ENCODE results near the gene ROBO1. TPM values are rescaled to one million over a fixed set of nuclear protein-coding genes. Genes with fewer than 3 reads are reported as not detected.

ROBO1 gene
- total RNA-seq, 1 donor from 2014 or later, result 73.8 TPM

DNA sequence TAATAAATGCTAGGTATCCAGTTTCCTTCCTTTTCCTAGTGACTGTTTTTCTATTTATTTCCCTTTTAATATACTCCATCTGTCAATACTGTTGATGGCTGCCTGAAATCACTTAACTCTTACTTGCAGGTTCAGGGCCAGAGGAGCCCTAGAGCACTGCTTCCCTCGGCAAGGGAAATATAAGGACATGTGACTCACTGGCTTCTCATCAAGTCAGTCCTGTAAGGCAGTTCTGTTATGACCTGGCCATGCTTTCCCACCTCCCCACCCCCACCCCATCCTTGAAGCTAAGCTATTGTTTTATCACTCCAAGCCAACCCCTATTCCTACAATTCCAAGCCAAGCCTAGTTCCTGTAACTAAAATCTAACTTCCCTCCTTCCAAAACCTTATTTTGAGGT lies 800.7 kb downstream of the ROBO1 start:
- H3K27ac Mint-ChIP-seq (ENCODE audit: unreplicated experiment), result no peak overlapping the region

DNA sequence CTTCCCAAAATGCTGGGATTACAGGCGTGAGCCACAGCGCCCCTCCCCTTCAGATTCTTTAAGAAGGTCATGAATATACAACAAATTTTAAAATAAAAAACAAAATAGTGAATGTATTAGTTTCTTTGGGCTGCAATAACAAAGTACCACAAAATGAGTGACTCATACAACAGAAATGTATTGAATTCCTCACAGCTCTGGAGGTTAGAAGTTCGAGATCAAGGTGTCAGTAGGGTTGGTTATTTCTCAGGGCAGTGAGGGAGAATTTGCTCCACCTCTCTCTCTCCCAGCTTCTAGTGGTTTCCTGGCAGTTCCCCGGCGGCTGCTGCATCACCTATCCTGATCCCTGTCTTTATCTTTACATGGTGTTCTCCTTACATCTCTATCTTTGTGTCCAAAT lies 804.0 kb downstream of the ROBO1 start:
- Mint-ChIP-seq H3K36me3 (ENCODE audit: unreplicated experiment) (peaks cover 4% of the 10 kb centered on the region), H3K4me3 (ENCODE audit: unreplicated experiment) (no peak overlapping the region), H3K27ac (ENCODE audit: unreplicated experiment) (no peak overlapping the region), H3K4me1 (ENCODE audit: unreplicated experiment) (peaks cover 8% of the 10 kb centered on the region), H3K27me3 (ENCODE audit: unreplicated experiment) (no peaks in the 10 kb centered on the region), H3K9me3 (ENCODE audit: unreplicated experiment) (peaks cover 3% of the 10 kb centered on the region)
- TF ChIP-seq, protein P1, sequence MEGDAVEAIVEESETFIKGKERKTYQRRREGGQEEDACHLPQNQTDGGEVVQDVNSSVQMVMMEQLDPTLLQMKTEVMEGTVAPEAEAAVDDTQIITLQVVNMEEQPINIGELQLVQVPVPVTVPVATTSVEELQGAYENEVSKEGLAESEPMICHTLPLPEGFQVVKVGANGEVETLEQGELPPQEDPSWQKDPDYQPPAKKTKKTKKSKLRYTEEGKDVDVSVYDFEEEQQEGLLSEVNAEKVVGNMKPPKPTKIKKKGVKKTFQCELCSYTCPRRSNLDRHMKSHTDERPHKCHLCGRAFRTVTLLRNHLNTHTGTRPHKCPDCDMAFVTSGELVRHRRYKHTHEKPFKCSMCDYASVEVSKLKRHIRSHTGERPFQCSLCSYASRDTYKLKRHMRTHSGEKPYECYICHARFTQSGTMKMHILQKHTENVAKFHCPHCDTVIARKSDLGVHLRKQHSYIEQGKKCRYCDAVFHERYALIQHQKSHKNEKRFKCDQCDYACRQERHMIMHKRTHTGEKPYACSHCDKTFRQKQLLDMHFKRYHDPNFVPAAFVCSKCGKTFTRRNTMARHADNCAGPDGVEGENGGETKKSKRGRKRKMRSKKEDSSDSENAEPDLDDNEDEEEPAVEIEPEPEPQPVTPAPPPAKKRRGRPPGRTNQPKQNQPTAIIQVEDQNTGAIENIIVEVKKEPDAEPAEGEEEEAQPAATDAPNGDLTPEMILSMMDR (IDR thresholded peaks at IDR 0.05), result no peak
- DNase-seq (ENCODE audit: extremely low spot score, unreplicated experiment), result no peak

More for the DNA sequence above, 800.7 kb downstream of the ROBO1 start:
- TF ChIP-seq, protein P1 (IDR thresholded peaks at IDR 0.05), result no peak
- Mint-ChIP-seq H3K36me3 (ENCODE audit: unreplicated experiment) (peaks cover 3% of the 10 kb centered on the region), H3K9me3 (ENCODE audit: unreplicated experiment) (peaks cover 3% of the 10 kb centered on the region), H3K27me3 (ENCODE audit: unreplicated experiment) (no peaks in the 10 kb centered on the region), H3K4me3 (ENCODE audit: unreplicated experiment) (no peak overlapping the region), H3K4me1 (ENCODE audit: unreplicated experiment) (peaks cover 10% of the 10 kb centered on the region)
- DNase-seq (ENCODE audit: extremely low spot score, unreplicated experiment), result no peak

DNA sequence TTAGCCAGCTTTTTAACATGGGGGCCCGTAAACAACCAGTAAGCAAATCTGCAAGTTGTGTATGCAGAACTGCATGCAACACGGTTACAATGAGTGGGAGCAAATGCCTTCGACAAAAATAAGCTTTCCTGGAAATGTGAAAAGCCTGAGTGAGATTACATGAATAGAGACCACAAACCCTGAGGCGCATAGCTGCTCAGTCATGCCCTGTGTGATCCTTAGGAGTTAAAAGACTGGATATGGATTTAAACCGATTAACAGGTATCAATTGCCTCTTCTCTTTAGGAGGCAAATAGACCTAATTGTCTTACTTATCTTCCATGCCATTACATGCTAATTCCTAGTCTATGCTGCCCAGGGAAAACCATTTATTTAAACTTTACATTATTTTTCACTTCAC lies 810.3 kb downstream of the ROBO1 start:
- no peak for DNase-seq (ENCODE audit: extremely low spot score, unreplicated experiment)
- peaks cover 16% of the 10 kb centered on the region for H3K4me1 Mint-ChIP-seq (ENCODE audit: unreplicated experiment)
- H3K27ac Mint-ChIP-seq (ENCODE audit: unreplicated experiment), result no peak overlapping the region
- H3K4me3 Mint-ChIP-seq (ENCODE audit: unreplicated experiment), result no peak overlapping the region
- H3K9me3 Mint-ChIP-seq (ENCODE audit: unreplicated experiment), result no peaks in the 10 kb centered on the region
- TF ChIP-seq, protein P1 (IDR thresholded peaks at IDR 0.05), result no peak
- H3K27me3 Mint-ChIP-seq (ENCODE audit: unreplicated experiment), result no peaks in the 10 kb centered on the region
- peaks cover 1% of the 10 kb centered on the region for H3K36me3 Mint-ChIP-seq (ENCODE audit: unreplicated experiment)

DNA sequence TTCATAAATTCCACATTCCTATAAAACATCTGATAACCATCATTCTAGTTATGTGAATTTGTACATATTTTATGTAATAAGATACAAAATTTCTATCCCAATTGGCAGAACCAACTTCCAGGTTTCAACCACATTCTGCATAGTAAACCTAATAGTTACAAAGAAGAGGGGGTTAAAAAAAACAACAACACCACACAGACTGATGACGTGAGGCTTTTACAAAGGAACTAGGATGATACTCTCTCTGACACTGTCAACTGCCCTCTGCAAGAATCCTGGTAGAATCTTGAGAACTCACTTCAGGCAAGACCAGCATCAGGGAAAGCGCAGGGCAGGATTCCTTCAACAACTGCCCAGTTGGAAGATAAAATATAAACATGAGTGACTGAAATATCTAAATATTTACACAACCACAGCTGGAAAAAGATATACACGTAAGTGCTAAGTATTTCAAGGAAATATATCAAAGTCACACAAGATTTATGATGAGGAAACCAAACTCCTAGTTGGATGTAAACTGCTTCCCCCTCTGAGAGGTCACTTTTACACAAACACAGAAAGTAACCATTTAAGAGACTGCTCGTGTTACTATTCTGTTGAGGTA lies 816.4 kb downstream of the ROBO1 start:
- no peak for DNase-seq (ENCODE audit: extremely low spot score, unreplicated experiment)
- Mint-ChIP-seq H3K27me3 (ENCODE audit: unreplicated experiment) (no peaks in the 10 kb centered on the region), H3K36me3 (ENCODE audit: unreplicated experiment) (peaks cover 8% of the 10 kb centered on the region), H3K4me3 (ENCODE audit: unreplicated experiment) (no peak overlapping the region), H3K27ac (ENCODE audit: unreplicated experiment) (peak overlapping the region; percentile 81), H3K9me3 (ENCODE audit: unreplicated experiment) (peaks cover 10% of the 10 kb centered on the region), H3K4me1 (ENCODE audit: unreplicated experiment) (peaks cover 26% of the 10 kb centered on the region)
- TF ChIP-seq, protein P1 (IDR thresholded peaks at IDR 0.05), result no peak

DNA sequence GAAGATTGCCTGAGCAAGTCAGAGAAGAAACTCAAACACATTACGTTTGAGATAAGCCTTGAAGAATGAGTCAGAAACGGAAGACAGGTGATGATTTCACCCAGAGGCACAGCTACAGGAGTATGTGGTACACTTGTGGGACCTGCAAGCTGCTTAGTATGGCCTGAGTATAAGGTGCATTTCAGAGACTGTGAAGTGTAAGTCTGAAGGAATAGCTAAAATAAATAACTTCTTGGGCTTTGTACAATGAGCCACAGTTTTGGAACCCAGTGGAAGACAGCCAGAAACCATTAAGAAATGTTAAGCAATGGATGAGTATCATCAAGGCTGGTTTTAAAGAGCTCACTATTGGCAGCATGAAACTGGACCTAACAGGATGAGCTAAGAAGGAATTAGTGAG lies 826.2 kb downstream of the ROBO1 start:
- Mint-ChIP-seq H3K4me1 (ENCODE audit: unreplicated experiment) (no peaks in the 10 kb centered on the region), H3K4me3 (ENCODE audit: unreplicated experiment) (no peak overlapping the region), H3K27me3 (ENCODE audit: unreplicated experiment) (no peaks in the 10 kb centered on the region), H3K9me3 (ENCODE audit: unreplicated experiment) (peaks cover 11% of the 10 kb centered on the region), H3K36me3 (ENCODE audit: unreplicated experiment) (peaks cover 14% of the 10 kb centered on the region), H3K27ac (ENCODE audit: unreplicated experiment) (no peak overlapping the region)
- TF ChIP-seq, protein P1 (IDR thresholded peaks at IDR 0.05), result no peak
- no peak for DNase-seq (ENCODE audit: extremely low spot score, unreplicated experiment)

Measured in osteocyte (in vitro differentiated cells).